PFSK-1 (cell line): Measurements from ENCODE around the gene COL19A1.

Experiments used
- FOXP2 ChIP-seq: optimal IDR thresholded peaks from 2 replicates; pipeline ENCODE3; 2011; ENCODE audit warnings: borderline replicate concordance, control low read depth, inconsistent platforms; ENCODE audit not compliant: insufficient read depth; ENCODE audit errors: extremely low read length, extremely low read depth
- POLR2AphosphoS5 ChIP-seq: IDR thresholded peaks from 2 replicates; pipeline ENCODE4 v1.6.1; 2012; ENCODE audit warnings: low read depth, mild to moderate bottlenecking, control low read depth, low read length, moderate library complexity
- REST ChIP-seq, 2 experiments: IDR thresholded peaks; 2 replicates each; pipeline versions ENCODE4 v1.6.1 to v1.8.0; 2011 to 2012; ENCODE audit warnings: low read depth in 2 of 2, low read length in 2 of 2, control low read depth in 1 of 2, inconsistent platforms in 1 of 2, mild to moderate bottlenecking in 1 of 2, moderate library complexity in 1 of 2; ENCODE audit not compliant: insufficient read depth in 1 of 2
- SIN3A ChIP-seq: IDR thresholded peaks from 2 replicates; pipeline ENCODE4 v1.6.1; 2012; ENCODE audit warnings: mild to moderate bottlenecking, low read length, moderate library complexity, borderline replicate concordance; ENCODE audit not compliant: insufficient read depth
- TAF1 ChIP-seq: IDR thresholded peaks from 2 replicates; pipeline ENCODE4 v1.6.1; 2012; ENCODE audit warnings: low read length, control low read depth, borderline replicate concordance; ENCODE audit not compliant: insufficient read depth

The COL19A1 gene

GRCh38 chr6:70257768-70258273, 391.5 kb downstream of the COL19A1 start:
- TF ChIP-seq REST (IDR thresholded peaks at IDR 0.05; ENCODE audit: insufficient read depth in 1 of 2, low read depth in 2 of 2, low read length in 2 of 2), result no peak
- no peak for TF ChIP-seq POLR2AphosphoS5
- TF ChIP-seq SIN3A, result no peak
- TF ChIP-seq TAF1, result no peak
- no peak for TF ChIP-seq FOXP2

- TF ChIP-seq REST (IDR thresholded peaks at IDR 0.05; ENCODE audit: insufficient read depth in 1 of 2, low read depth in 2 of 2, low read length in 2 of 2), result no peak
- TF ChIP-seq POLR2AphosphoS5, result no peak
- no peak for TF ChIP-seq SIN3A
- no peak for TF ChIP-seq FOXP2
- TF ChIP-seq TAF1, result no peak
Measured at GRCh38 chr6:70258483-70258882, 392.1 kb downstream of the COL19A1 start.
